HG02884 (cell line): Measurements from ENCODE around the gene SLC16A6.
"Not testable (repeated sequence)": the region's sequence is repeated elsewhere in the genome, so short reads cannot be mapped to it uniquely, and the experiment has no call there.

ENCODE experiments used
- ATAC-seq: cut with Tn5 transposase; IDR thresholded peaks from one replicate; pipeline ENCODE4 v1.9.1; 2021; ENCODE audit warnings: mild to moderate bottlenecking, moderate library complexity; ENCODE audit not compliant: unreplicated experiment

Gene SLC16A6

DNA sequence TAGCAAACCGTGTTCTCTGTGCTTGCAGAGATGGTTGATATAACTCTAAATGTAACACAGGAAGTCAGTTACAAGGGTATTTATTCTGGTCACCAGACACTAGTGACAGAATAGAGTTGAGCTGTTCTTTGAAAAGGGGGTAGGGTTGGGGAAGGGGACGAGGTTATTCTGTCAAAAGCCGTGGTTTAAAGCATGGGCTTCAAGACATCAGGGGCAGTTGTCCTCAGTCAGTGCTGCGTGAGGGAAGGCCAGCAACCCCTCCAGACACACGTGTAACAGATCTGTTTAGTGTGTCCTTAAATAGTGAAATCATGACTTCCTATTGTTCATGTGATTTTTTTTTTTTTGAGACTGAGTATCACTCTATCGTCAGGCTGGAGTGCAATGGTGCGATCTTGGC is 37.5 kb downstream of the SLC16A6 start:
- not testable (repeated sequence) for ATAC-seq

- no peak for ATAC-seq
These were observed 41.6 kb downstream of the SLC16A6 start for GRCh38 chr17:68249354-68249765.

DNA sequence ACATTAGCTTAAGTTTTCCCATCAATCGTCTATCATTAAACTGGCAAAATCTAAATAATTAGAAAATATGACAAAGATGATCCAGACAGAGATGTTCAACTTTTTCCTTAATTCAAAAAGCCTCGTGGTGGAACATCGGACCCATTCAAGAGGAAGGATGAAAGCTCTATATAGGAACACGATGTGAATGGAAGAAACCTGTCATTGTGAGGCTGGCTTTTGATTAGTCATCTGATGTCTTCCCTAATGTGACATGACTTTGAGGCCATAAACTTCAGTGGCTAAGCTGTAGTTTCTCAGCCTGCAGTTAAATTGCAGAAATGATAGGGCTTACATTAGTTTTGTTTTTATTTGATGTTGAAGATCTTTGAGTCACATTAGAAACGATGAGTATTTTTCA is 42.0 kb downstream of the SLC16A6 start:
- ATAC-seq = no peak

DNA sequence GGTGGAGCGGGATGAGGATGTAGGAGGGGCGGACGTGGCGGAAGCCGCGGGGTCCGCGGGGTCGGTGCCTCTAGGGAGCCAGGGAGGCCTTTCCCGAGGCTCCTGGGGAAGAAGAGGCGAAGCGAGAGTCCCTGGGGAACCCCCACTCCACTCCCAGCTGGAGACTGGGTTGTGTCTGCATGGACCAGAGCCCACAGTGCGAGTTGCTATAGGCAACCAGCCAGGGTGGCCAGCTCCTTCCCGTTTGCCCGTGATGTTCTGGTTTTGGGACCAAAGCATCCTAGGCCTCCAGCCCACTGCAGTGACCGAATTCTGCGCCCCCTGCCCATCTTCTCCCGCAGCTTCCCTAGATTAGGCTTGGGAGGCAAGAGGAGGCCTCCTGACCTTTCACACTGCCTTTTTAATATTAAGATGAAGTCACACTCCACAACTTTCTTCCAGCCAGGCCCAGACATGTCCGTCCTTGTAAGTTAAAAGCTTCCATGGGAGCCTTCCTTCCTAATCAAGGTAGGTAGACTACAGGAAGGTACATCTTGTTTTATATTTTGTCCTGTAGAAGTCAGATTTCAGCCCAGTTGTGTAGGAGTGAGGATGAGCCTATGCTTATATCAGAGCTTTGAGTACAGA is 42.6 kb downstream of the SLC16A6 start:
- ATAC-seq = peak; percentile 22

DNA sequence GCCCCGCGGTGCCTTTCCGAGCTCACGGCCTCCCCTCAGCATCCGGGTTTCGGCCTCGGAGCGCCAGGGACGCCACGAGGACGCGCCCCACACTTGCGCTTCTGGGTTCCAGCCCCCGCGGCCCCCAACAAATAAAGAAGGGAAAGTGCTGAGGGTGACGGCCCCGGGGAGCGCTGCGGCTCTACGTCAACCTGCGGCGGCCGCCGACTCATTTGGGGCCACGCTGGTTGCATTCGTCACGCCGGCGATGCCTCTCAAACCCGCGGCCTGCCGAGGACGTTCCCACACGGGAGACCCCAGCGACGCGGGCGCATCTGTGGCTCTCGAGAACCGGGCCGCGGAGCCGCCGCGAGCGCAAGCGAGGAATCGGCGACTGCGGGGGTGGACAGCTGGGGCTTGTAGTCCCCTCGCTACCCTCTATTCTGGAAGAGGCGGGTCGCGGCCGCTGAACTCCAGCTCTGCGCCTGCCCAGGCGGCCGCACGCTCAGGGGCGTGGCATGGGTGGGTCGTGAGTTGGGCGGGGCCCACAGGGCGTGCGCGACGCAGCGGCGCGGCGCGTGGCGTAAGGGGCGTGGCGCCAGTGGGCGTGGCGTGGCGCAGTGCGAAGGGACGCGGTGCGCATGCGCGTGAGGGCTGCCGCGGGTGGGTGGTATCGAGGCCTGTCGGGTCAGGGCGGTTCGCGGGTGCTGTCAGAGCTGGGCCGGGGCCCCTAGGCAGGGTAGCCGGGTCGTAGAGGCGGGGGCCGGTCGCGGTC is 43.3 kb downstream of the SLC16A6 start, which contains the start of gene AMZ2:
AMZ2 (plus strand) TSS at position 599 of the 754 bp plus-strand sequence. CDS start 2,145 bp downstream, outside the sequence.
- ATAC-seq = peak; percentile 78

DNA sequence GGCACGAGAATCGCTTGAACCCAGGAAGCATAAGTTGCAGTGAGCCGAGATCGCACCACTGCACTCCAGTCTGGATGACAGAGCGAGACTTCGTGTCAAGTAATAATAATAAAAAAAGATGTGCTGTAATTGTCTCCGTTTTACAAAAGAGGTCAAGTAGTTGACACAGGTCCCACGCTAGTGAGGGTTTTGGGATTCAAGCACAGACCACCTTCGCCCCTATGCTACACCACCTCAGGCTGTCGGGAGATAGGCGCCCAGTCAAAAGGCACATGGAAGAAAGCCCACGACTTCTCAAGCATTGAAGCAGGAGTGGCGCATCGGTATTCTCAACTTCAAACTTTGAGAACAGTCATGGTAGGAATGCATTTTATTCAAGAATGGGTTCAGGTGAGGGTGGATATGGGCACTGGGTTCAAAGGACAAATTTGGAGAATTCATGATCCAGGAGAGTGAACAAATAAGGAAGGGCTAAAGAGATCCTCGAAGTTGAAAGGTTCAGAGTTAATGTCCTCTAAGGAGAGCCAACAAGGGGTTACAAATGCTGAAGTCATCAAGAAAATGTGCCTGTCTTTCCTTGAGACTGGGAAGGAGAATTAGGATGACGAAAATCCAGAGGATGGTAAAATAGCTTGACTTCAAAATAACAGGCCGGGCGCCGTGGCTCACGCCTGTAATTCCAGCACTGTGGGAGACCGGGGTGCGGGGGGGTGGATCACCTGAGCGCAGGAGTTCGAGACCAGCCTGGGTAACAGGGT is 44.5 kb downstream of the SLC16A6 start:
- no peak for ATAC-seq

DNA sequence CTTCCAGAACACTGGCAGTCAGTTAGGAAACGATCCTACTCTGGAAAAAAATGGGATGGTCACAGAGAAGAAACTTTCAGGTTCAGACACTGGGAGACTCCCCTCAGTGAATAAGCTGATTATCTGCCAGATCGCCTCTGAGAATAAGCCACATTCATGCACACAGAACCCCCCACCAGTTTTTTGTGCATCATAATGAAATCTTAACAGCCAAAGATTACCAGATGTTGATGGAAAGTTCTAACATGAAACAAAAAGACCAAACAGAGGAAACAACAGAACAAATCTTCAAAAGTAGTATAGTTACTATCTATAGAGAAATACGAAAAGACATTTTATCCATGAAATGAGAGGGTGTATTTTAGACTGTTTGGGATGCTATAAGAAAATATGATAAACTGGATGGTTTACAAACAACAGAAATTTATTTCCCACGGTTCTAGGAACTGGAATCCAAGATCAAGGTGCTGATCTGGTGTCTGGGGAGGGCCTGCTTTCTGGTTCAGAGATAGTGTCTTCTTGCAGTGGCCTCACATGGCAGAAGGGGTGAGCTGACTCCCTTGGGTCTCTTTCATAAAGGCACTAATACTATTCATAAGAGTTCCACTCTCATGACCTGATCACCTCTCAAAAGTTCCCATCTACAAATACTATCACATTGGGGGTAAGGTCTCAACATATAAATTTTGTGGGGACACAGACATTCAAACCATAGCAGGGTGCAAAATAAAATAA is 51.1 kb downstream of the SLC16A6 start:
- ATAC-seq = no peak

GRCh38 chr17:68238871-68239253 is 52.1 kb downstream of the SLC16A6 start:
- ATAC-seq = no peak

- ATAC-seq = peak; percentile 1
These were observed 52.6 kb downstream of the SLC16A6 start for GRCh38 chr17:68238164-68238870.

DNA sequence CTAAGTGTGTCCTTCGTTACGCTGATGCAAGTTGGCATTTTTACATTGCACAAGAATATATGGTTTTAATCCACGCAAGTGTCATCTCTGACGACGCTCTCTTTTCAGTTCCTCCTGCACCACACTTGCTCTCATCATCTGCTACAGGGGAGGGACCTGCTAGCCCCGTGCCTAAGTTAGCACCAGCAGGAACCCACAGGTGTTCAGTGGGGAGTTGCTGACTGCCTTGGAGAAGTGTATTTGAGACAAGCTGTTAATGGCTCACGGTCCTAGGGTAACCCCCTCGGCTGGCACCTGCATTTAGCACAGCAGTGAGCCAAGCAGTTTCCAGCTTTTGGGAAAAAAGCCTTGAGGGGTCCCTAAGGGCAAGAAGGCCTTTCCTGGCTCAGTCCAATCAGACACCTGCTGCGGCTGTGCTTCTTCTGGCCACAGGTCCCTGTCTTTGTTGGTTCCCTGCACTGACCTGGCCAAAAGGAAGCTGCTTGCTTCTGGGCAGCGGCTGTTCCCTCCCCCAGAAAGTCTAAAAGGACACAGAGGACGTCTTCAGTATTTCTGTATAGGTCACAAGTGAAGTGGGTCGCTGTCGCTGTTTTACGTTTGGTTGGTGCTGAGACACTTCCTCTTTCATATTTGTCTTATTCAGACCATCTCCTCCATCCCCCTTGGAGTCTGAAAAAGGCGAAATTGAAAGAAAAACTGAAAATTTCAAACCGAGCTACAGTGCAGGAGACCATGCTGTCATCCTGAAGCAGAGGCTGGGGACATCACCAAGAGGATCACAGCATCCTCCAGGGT is 53.4 kb downstream of the SLC16A6 start:
- peak; percentile 79 for ATAC-seq

- not testable (repeated sequence) for ATAC-seq
These were observed 55.6 kb downstream of the SLC16A6 start for GRCh38 chr17:68235336-68235791.

DNA sequence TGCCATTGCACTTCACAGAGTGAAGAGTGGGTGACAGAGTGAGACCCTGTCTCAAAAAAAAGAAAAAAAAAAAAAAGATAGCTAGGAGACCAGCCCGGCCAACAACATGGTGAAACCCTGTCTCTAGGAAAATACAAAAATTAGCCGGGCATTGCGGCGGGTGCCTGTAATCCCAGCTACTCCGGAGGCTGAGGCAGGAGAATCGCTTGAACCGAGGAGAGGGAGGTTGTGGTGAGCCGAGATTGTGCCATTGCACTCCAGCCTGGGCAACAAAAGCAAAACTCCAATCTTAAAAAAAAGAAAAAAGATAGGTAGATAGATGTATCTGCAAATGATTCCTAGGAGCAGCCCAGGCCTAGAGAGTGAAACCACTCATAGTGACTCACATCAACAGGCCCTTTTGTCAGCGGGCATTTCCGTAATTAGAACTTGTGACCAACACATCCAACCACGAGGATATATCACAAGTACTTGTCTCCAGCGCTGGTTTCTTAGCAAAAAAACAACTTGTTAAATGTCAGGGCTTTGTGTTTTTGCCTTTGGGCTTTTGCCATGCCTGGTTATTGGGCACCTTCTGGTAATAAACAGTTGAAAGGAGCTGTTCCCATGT is 56.1 kb downstream of the SLC16A6 start:
- ATAC-seq = not testable (repeated sequence)

GRCh38 chr17:68232741-68233140 is 58.2 kb downstream of the SLC16A6 start:
- not testable (repeated sequence) for ATAC-seq

DNA sequence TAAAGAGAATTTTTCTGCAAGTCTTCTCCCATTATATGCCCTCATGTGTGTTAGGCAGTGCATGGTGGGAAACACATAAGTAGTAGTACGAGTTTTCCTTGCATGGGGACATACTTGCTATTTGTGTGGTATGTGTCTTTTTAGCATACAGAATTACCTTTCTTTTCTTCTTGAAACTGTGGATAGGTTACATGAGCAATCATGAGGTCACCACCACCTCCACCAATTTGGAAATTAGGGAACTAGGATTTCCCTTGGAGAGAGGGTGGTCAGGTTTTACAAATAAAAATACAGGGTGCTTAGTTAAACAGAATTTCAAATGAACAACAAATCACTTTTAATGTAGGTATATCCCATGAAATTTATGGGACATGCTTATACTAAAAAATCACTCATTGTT is 59.4 kb downstream of the SLC16A6 start:
- ATAC-seq = no peak

- not testable (repeated sequence) for ATAC-seq
These were observed 59.8 kb downstream of the SLC16A6 start for GRCh38 chr17:68231131-68231530.

GRCh38 chr17:68229619-68230018 is 61.3 kb downstream of the SLC16A6 start:
- ATAC-seq = no peak

GRCh38 chr17:68228817-68229570 is 61.9 kb downstream of the SLC16A6 start:
- ATAC-seq = no peak

DNA sequence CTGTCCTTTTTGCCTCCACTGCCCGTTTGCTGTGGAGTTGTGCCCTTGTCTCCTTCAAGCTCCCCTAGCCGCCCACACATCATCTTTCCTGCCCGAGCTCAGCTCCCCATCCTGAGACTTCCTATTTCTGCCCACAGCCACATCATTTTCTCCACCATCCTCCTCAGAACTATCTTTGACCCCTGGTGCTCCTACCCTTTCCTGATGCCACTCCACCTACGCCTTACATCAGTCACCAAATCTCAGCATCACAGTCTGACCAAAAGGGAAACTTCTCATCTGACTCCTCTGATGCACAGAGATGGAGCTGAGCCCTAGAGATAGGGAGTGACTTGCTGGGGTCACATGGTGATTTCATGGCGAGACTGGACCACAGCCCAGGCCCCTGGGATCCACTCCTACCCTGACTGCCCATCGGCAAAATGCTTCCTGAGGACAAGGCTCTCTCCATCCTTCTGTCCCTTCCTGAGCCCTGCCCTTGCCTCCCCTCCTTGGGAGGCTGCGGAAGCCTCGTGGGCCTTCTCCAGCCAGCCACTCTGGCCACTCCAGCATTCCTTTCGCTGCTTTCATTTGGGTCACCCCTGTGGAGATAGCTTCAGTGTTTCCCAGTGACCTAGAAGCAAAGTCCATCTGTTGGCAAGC is 62.8 kb downstream of the SLC16A6 start:
- not testable (repeated sequence) for ATAC-seq
